Measurements from ENCODE around the gene LDLRAD1. TPM values are rescaled to one million over a fixed set of nuclear protein-coding genes. Genes with fewer than 3 reads are reported as not detected.

The LDLRAD1 gene
- polyA plus RNA-seq, 3 donors, result not detected

- Histone ChIP-seq H3K4me3 (replicated peaks in 1 of 3; ENCODE audit: low read depth in 2 of 3, low read length in 3 of 3) (no peak overlapping the region), H3K9ac (ENCODE audit: insufficient read depth, low read length, poor library complexity, severe bottlenecking) (no peak overlapping the region), H4K20me1 (ENCODE audit: insufficient read depth, low read length) (no peaks in the 10 kb centered on the region), H3K4me2 (replicated peaks; ENCODE audit: extremely low read depth, low read length, poor library complexity, severe bottlenecking) (no peak overlapping the region), H3K79me2 (ENCODE audit: insufficient read depth, low read length) (no peaks in the 10 kb centered on the region), H3K4me1 (ENCODE audit: control insufficient read depth in 1 of 2, insufficient read depth in 2 of 2, low read length in 2 of 2) (no peaks in the 10 kb centered on the region), H2AFZ (ENCODE audit: insufficient read depth, low read depth, low read length, poor library complexity, severe bottlenecking) (no peak overlapping the region), H3K9me3 (replicated peaks in 1 of 2; ENCODE audit: control insufficient read depth in 1 of 2, insufficient read depth in 1 of 2, low read length in 2 of 2) (peaks cover 0 to 10% of the 10 kb centered on the region in 2 donors), H3K36me3 (replicated peaks in 1 of 2; ENCODE audit: control insufficient read depth in 1 of 2, insufficient read depth in 2 of 2, low read length in 2 of 2) (no peaks in the 10 kb centered on the region), H3K27me3 (ENCODE audit: control insufficient read depth in 2 of 2, insufficient read depth in 2 of 2, low read length in 2 of 2) (no peaks in the 10 kb centered on the region), H3K27ac (ENCODE audit: low read depth in 1 of 2, low read length in 2 of 2) (no peak overlapping the region)
- peaks cover 0 to 4% (median 3%) of the 10 kb centered on the region in 3 donors for H3K27me3 Mint-ChIP-seq (ENCODE audit: low read depth in 3 of 3)
- H3K36me3 Mint-ChIP-seq, result no peaks in the 10 kb centered on the region
- H3K4me3 Mint-ChIP-seq, result no peak overlapping the region
- DNase-seq, result no peak
- no peak overlapping the region for H3K27ac Mint-ChIP-seq
- no peak for TF ChIP-seq CTCF (IDR thresholded peaks at IDR 0.05)
- H3K9me3 Mint-ChIP-seq, result peaks cover 2 to 12% (median 5%) of the 10 kb centered on the region in 7 donors
- no peaks in the 10 kb centered on the region for H3K4me1 Mint-ChIP-seq
- intact Hi-C loops (cut with micrococcal nuclease), result no loop called here
- WGBS (ENCODE audit: insufficient coverage), result 80% methylated on average over 3 of the region's 3 CpGs
Observed at GRCh38 chr1:54001591-54001990, 16.4 kb downstream of the LDLRAD1 start.

- H3K9me3 ChIP-seq (replicated peaks in 1 of 2; ENCODE audit: control insufficient read depth in 1 of 2, insufficient read depth in 1 of 2, low read length in 2 of 2), result peaks cover 0 to 10% of the 10 kb centered on the region in 2 donors
- H3K9me3 Mint-ChIP-seq, result peaks cover 2 to 10% (median 5%) of the 10 kb centered on the region in 7 donors
- H3K27me3 ChIP-seq (ENCODE audit: control insufficient read depth in 2 of 2, insufficient read depth in 2 of 2, low read length in 2 of 2), result no peaks in the 10 kb centered on the region
- no peak for TF ChIP-seq CTCF (IDR thresholded peaks at IDR 0.05)
- no peak overlapping the region for H3K9ac ChIP-seq (ENCODE audit: insufficient read depth, low read length, poor library complexity, severe bottlenecking)
- H3K27ac ChIP-seq (ENCODE audit: low read depth in 1 of 2, low read length in 2 of 2), result no peak overlapping the region
- no peak overlapping the region for H3K27ac Mint-ChIP-seq
- no peak overlapping the region for H3K4me3 ChIP-seq (replicated peaks in 1 of 3; ENCODE audit: low read depth in 2 of 3, low read length in 3 of 3)
- no peak for DNase-seq
- H3K4me2 ChIP-seq (replicated peaks; ENCODE audit: extremely low read depth, low read length, poor library complexity, severe bottlenecking), result no peak overlapping the region
- H3K36me3 ChIP-seq (replicated peaks in 1 of 2; ENCODE audit: control insufficient read depth in 1 of 2, insufficient read depth in 2 of 2, low read length in 2 of 2), result no peaks in the 10 kb centered on the region
- no peaks in the 10 kb centered on the region for H4K20me1 ChIP-seq (ENCODE audit: insufficient read depth, low read length)
- H3K4me3 Mint-ChIP-seq, result no peak overlapping the region
- no peaks in the 10 kb centered on the region for H3K4me1 ChIP-seq (ENCODE audit: control insufficient read depth in 1 of 2, insufficient read depth in 2 of 2, low read length in 2 of 2)
- no peaks in the 10 kb centered on the region for H3K36me3 Mint-ChIP-seq
- no peaks in the 10 kb centered on the region for H3K79me2 ChIP-seq (ENCODE audit: insufficient read depth, low read length)
- H2AFZ ChIP-seq (ENCODE audit: insufficient read depth, low read depth, low read length, poor library complexity, severe bottlenecking), result no peak overlapping the region
- H3K27me3 Mint-ChIP-seq (ENCODE audit: low read depth in 3 of 3), result peaks cover 0 to 4% (median 3%) of the 10 kb centered on the region in 3 donors
- intact Hi-C loops (cut with micrococcal nuclease), result no loop called here
- no peaks in the 10 kb centered on the region for H3K4me1 Mint-ChIP-seq
Observed at GRCh38 chr1:53999920-54000319, 18.1 kb downstream of the LDLRAD1 start.

Measured in CD14-positive monocyte (primary cell).